HepG2 (cell line): ENCODE results near the gene ACSS1. TPM values are rescaled to one million over a fixed set of nuclear protein-coding genes. Genes with fewer than 3 reads are reported as not detected.

Source experiments
- ARNT ChIP-seq: fragments of 450-650 bp; IDR thresholded peaks from 2 replicates; pipeline ENCODE4 v1.6.1; 2017
- DPF2 ChIP-seq: sonication (generic); formaldehyde crosslinking; IDR thresholded peaks from 2 replicates; pipeline ENCODE4 v1.4.0; 2020; ENCODE audit warnings: mild to moderate bottlenecking, low read depth, missing genetic modification reagents, borderline replicate concordance
- DR1 ChIP-seq: sonication (generic); formaldehyde crosslinking; IDR thresholded peaks from 2 replicates; pipeline ENCODE4 v1.8.0; 2021; ENCODE audit warnings: mild to moderate bottlenecking, missing genetic modification reagents, inconsistent platforms
- DRAP1 ChIP-seq: IDR thresholded peaks from 2 replicates; pipeline ENCODE4 v1.6.1; 2016; ENCODE audit warnings: missing genetic modification reagents, missing compliant biosample characterization
- JARID2 ChIP-seq: sonication (generic); formaldehyde crosslinking; IDR thresholded peaks from 2 replicates; pipeline ENCODE4 v1.8.1; 2023; ENCODE audit warnings: missing genetic modification reagents, inconsistent platforms; ENCODE audit not compliant: insufficient replicate concordance
- KAT7 ChIP-seq: IDR thresholded peaks from 2 replicates; pipeline ENCODE4 v1.6.1; 2018; ENCODE audit warnings: borderline replicate concordance, missing compliant biosample characterization
- KDM3A ChIP-seq: IDR thresholded peaks from 2 replicates; pipeline ENCODE4 v1.6.1; 2018; ENCODE audit warnings: low read depth, missing compliant biosample characterization
- MTA1 ChIP-seq: sonication (generic); formaldehyde crosslinking; IDR thresholded peaks from 2 replicates; pipeline ENCODE4 v1.4.0; 2020; ENCODE audit warnings: missing genetic modification reagents, mild to moderate bottlenecking, borderline replicate concordance
- NCOA5 ChIP-seq: sonication (generic); formaldehyde crosslinking; IDR thresholded peaks from 2 replicates; pipeline ENCODE4 v1.4.0; 2020; ENCODE audit warnings: missing genetic modification reagents
- PBX3 ChIP-seq: sonication (generic); formaldehyde crosslinking; IDR thresholded peaks from 2 replicates; pipeline ENCODE4 v1.8.1; 2023; ENCODE audit warnings: missing genetic modification reagents, inconsistent platforms, borderline replicate concordance
- PPARG ChIP-seq: conservative IDR thresholded peaks from 2 replicates; pipeline ENCODE4 v1.6.1; 2016; ENCODE audit warnings: missing biosample characterization, missing genetic modification reagents
- PRPF4 ChIP-seq: fragments of 200-400 bp; formaldehyde crosslinking; IDR thresholded peaks from 2 replicates; pipeline ENCODE4 v1.6.1; 2016; ENCODE audit warnings: low read length, low read depth; ENCODE audit not compliant: poor library complexity, severe bottlenecking
- RARG ChIP-seq: sonication (generic); formaldehyde crosslinking; IDR thresholded peaks from 2 replicates; pipeline ENCODE4 v1.4.0; 2020; ENCODE audit warnings: low read depth, mild to moderate bottlenecking, missing genetic modification reagents
- RBFOX2 ChIP-seq: fragments of 200-400 bp; formaldehyde crosslinking; IDR thresholded peaks from 2 replicates; pipeline ENCODE4 v1.6.1; 2017; ENCODE audit warnings: low read depth, mild to moderate bottlenecking, low read length
- REPIN1 ChIP-seq: sonication (generic); formaldehyde crosslinking; IDR thresholded peaks from 2 replicates; pipeline ENCODE4 v1.8.0; 2022; ENCODE audit warnings: missing genetic modification reagents, low read depth, mild to moderate bottlenecking, borderline replicate concordance
- TOPORS ChIP-seq: sonication (generic); formaldehyde crosslinking; IDR thresholded peaks from 2 replicates; pipeline ENCODE4 v1.8.0; 2023; ENCODE audit warnings: mild to moderate bottlenecking, missing genetic modification reagents
- U2AF2 ChIP-seq: fragments of 200-400 bp; formaldehyde crosslinking; IDR thresholded peaks from 2 replicates; pipeline ENCODE4 v1.6.1; 2017; ENCODE audit warnings: low read depth, mild to moderate bottlenecking, low read length
- ZNF263 ChIP-seq: sonication (generic); formaldehyde crosslinking; IDR thresholded peaks from 2 replicates; pipeline ENCODE4 v1.4.0; 2020; ENCODE audit warnings: missing genetic modification reagents
- ZNF564 ChIP-seq: sonication (generic); formaldehyde crosslinking; IDR thresholded peaks from 2 replicates; pipeline ENCODE4 v1.8.1; 2023; ENCODE audit warnings: mild to moderate bottlenecking, missing genetic modification reagents
- ZNF703 ChIP-seq: sonication (generic); formaldehyde crosslinking; IDR thresholded peaks from 2 replicates; pipeline ENCODE4 v1.5.1; 2020; ENCODE audit warnings: missing genetic modification reagents, mild to moderate bottlenecking, moderate library complexity, borderline replicate concordance
- polyA plus RNA-seq, 8 experiments: library from polyadenylated mRNA; depleted of rRNA in 3 of 8; stranded (reverse) in 7 of 8; unstranded in 1 of 8; fragments of >200 nt; fragmentation: Illumina TruSeq in 4 of 8; extraction: Trizol in 4 of 8; gene quantifications; 2 replicates each; pipeline versions ENCODE4 v1.2.1 to v1.2.3, GENCODE V29; 2011 to 2016; ENCODE audit warnings: low read depth in 4 of 8, missing spikeins in 1 of 8, mixed read lengths in 1 of 8; ENCODE audit not compliant: insufficient read depth in 1 of 8
- total RNA-seq, 5 experiments: library from RNA; depleted of rRNA; stranded (reverse); fragments of >200 nt; fragmentation: Illumina TruSeq; extraction: Trizol; gene quantifications; 2 replicates each; pipeline ENCODE4 v1.2.3, GENCODE V29; 2016; ENCODE audit warnings: low read depth in 1 of 5
- TF ChIP-seq, protein P1 (sequence below): sonication (generic); formaldehyde crosslinking; conservative IDR thresholded peaks from 2 replicates; pipeline ENCODE4 v1.8.0; 2022; ENCODE audit warnings: mild to moderate bottlenecking, moderate library complexity, missing genetic modification reagents
- TF ChIP-seq, protein P2 (sequence below): IDR thresholded peaks from 2 replicates; pipeline ENCODE4 v1.6.1; 2012; ENCODE audit warnings: inconsistent platforms
- TF ChIP-seq, protein P3 (sequence below): sonication (generic); formaldehyde crosslinking; IDR thresholded peaks from 2 replicates; pipeline ENCODE4 v1.8.1; 2023; ENCODE audit warnings: mild to moderate bottlenecking, moderate library complexity, missing genetic modification reagents

Gene ACSS1
- total and polyA plus RNA-seq, 2 of the 13 experiments (the other 11 are each of a cell fraction or from before 2014, with no cell fraction given): 15.2 to 41.6 TPM

DNA sequence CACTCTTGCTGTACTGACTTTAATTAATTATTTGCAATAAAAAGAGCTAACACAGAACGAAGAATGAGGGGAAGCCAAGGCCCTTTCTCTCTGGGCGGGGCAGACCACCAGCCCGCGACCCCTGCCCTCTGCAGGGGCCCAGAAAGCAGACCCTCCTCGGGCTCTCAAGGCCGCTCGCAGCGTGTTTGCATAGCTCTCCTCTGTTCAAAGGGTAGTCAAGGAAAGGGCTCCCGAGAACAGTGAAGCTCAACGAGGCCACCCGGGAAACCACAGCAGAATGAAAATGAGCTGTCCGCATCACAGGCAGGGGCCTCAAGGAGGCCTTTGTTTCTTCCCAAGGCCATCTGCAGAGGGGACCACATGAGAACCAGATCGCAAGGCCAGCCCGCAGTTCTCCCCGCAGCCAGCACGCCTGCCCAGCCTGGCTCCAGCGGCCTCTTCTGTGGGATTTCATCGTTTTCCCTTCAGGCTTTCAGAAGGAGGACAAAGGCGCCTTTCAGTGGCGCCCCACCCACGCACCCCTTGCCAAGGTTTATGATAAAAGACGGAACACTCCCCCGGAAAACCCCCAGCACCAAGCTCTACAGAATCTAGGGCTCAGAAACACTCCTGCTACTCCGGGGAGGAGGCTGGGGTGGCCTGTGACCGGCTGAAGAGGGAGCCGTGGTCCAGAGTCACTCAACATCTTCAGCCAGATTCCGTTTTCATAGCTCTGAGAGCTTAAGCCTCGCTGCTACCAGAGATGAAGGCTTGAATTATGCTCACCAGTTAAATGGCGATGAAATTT, 25.3 kb downstream of the ACSS1 start (continued):
- TF ChIP-seq JARID2 (CRISPR knock-in tag) (no peak), TOPORS (CRISPR knock-in tag) (0 out of 2 replicates have a peak, but pooled peaks have one; percentile 15), NCOA5 (CRISPR knock-in tag) (no peak), DRAP1 (CRISPR knock-in tag) (0 out of 2 replicates have a peak, but pooled peaks have one; percentile 23), PBX3 (CRISPR knock-in tag) (no peak), ZNF564 (CRISPR knock-in tag) (peak; percentile 63; the same call in 1 of the 2 replicates), PRPF4 (peak; percentile 19), MTA1 (CRISPR knock-in tag) (0 out of 2 replicates have a peak, but pooled peaks have one; percentile 51), ZNF263 (CRISPR knock-in tag) (peak; percentile 50; the same call in 1 of the 2 replicates), DR1 (0 out of 2 replicates have a peak, but pooled peaks have one; percentile 6), RBFOX2 (peak; percentile 37; the same call in 1 of the 2 replicates), PPARG (CRISPR knock-in tag) (0 out of 2 replicates have a peak, but pooled peaks have one; percentile 47), RARG (CRISPR knock-in tag) (no peak), ZNF703 (peak; percentile 59; the same call in 1 of the 2 replicates), U2AF2 (no peak), DPF2 (0 out of 2 replicates have a peak, but pooled peaks have one; percentile 20), REPIN1 (CRISPR knock-in tag) (no peak), ARNT (no peak), KAT7 (CRISPR knock-in tag) (peak; percentile 53; the same call in 1 of the 2 replicates), KDM3A (peak; percentile 67; the same call in 1 of the 2 replicates)
- TF ChIP-seq, protein P1, sequence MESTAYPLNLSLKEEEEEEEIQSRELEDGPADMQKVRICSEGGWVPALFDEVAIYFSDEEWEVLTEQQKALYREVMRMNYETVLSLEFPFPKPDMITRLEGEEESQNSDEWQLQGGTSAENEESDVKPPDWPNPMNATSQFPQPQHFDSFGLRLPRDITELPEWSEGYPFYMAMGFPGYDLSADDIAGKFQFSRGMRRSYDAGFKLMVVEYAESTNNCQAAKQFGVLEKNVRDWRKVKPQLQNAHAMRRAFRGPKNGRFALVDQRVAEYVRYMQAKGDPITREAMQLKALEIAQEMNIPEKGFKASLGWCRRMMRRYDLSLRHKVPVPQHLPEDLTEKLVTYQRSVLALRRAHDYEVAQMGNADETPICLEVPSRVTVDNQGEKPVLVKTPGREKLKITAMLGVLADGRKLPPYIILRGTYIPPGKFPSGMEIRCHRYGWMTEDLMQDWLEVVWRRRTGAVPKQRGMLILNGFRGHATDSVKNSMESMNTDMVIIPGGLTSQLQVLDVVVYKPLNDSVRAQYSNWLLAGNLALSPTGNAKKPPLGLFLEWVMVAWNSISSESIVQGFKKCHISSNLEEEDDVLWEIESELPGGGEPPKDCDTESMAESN (CRISPR knock-in tag): peak; percentile 68
- TF ChIP-seq, protein P2, sequence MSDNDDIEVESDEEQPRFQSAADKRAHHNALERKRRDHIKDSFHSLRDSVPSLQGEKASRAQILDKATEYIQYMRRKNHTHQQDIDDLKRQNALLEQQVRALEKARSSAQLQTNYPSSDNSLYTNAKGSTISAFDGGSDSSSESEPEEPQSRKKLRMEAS: peak; percentile 63; the same call in 1 of the 2 replicates
- TF ChIP-seq, protein P3, sequence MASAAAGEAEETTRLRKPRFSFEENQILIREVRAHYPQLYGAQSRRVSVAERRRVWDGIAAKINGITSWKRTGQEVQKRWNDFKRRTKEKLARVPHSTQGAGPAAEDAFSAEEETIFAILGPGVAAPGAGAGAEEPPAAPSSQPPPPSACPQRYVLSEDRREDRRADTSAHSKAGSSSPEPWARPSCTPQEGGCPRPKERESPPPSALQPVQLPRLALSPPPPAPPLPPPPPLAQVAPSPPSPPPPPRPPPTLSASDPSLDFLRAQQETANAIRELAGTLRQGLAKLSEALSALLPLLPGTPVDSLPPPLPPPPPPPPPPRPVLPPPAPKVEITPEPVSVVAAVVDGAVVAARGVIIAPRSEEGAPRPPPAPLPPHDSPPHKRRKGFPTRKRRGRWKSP (CRISPR knock-in tag): peak; percentile 50; the same call in 1 of the 2 replicates
